GM20000 (cell line): ENCODE results near the gene GGCX.

ENCODE experiments used
- DNase-seq: peaks from one replicate; pipeline ENCODE4 v3.0.0; 2012; ENCODE audit warnings: low spot score
- CTCF ChIP-seq: IDR thresholded peaks from 2 replicates; pipeline ENCODE4 v1.5.1; 2012; ENCODE audit warnings: mild to moderate bottlenecking, control low read depth; ENCODE audit errors: extremely low read depth, missing control alignments

The GGCX gene

GRCh38 chr2:85541262-85541661, 20.0 kb downstream of the GGCX start:
- TF ChIP-seq CTCF, result no peak
- DNase-seq, result no peak

- no peak for DNase-seq
- no peak for TF ChIP-seq CTCF
Measured at GRCh38 chr2:85540133-85540648, 21.1 kb downstream of the GGCX start.

GRCh38 chr2:85539361-85540132, 21.7 kb downstream of the GGCX start:
- peak; percentile 75 for DNase-seq
- TF ChIP-seq CTCF, result no peak

GRCh38 chr2:85538507-85539360, 22.6 kb downstream of the GGCX start, which contains the start of gene MAT2A:
TSS of gene MAT2A (plus strand) at chr2:85539168. CDS start at chr2:85539288, 120 bp downstream.
- DNase-seq, result peak; percentile 96
- peak; percentile 63 for TF ChIP-seq CTCF

- peak; percentile 40 for DNase-seq
- no peak for TF ChIP-seq CTCF
Measured at GRCh38 chr2:85537600-85538506, 23.4 kb downstream of the GGCX start.

GRCh38 chr2:85536479-85536878, 24.8 kb downstream of the GGCX start:
- TF ChIP-seq CTCF, result no peak
- DNase-seq, result no peak
